COLO668 (cell line): ENCODE measurements around the gene IGF2BP2.
"Not testable (repeated sequence)": the region's sequence is repeated elsewhere in the genome, so short reads cannot be mapped to it uniquely, and the experiment has no call there.

ENCODE experiments used
- DNase-seq: peaks from one replicate; lab custom pipeline; 2025; ENCODE audit not compliant: unreplicated experiment; lab: John Stamatoyannopoulos, UW

Gene IGF2BP2

DNA sequence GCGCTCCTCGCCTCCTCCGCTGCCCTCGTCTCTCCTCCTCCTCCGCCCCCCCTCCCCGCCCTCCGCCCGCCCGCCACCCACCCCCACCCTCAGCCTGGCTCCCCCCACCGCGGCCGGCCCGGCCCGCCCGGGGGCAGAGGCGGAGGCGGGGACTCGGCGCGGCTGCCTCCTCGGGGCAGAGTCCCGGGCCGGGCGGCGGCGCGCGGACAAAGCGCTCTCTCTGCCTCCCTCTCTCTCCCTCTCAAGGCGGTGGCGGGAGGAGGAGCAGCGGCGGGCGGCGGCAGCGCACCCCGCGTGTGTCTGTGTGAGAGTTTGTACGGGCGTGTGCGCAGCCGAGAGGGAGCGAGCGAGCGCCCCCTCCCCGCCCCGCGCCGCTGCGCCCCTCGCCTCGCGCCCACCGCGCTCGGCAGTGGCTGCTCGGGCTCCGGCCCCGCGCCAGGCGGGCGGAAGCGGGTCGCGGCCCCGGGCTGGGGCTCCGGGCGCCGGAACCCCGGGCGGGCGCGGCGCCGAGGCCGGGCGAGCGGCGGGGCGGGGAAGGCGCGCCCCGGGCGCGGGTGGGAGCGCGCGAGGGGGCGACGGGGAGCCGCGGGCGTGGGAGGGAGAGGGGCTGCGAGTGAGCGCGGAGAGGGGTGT, at the start of gene IGF2BP2:
TSS of gene IGF2BP2 (minus strand) at position 37 of the 633 bp plus-strand sequence. CDS start 82 bp downstream, outside the sequence.
- DNase-seq, result peak; percentile 49

DNA sequence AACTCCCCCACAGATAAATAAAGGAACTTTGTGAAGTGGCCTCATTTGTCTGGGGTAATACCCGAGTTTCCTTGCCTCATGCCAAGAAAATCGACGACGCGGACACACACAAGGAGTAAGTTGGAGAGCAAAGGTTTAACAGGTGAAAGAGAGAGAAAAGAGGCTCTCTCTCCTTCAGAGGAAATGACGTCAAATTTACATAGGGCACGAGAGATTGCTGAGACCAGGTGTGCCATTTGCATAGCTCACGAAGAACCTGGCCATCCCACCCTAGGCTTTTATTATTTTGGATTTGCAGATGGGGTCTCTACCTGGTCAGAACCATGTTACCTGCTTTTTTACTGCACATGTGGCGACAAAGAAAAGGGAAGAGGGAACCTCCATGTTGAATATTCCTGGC, 49.3 kb upstream of the IGF2BP2 start:
- no peak for DNase-seq

DNA sequence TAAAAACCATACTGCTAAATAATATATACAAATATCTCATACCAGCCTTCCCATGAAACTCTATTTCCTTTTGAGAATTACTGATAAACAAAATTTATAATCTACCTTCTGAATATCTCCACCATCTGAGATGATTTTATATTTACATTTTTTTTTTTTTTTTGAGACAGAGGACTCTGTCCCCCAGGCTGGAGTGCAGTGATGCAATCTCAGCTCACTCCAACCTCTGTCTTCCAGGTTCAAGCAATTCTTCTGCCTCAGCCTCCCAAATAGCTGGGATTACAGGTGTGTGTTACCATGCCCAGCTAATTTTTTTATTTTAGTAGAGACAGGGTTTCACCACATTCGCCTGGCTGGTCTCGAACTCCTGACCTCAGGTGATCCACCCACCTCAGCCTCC, 42.8 kb upstream of the IGF2BP2 start:
- no peak for DNase-seq

DNA sequence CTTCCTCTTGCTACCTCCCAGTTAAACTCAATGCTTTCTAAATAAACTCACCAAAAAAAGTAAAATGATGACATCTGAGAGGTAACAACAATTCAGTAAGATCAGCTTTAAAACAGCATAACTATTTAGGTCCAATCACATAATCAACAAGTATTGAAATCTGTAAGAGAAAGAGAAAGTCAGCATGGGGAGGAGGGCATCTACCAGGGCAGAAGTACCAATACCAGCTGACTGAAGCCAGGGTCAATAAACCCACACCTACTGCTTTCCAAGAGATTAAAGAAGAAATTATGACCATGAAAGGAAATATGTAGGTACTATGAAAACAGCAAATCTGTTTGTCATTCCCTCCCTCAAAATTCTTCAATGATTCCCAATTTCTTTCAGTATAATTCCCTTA, 42.2 kb upstream of the IGF2BP2 start:
- DNase-seq, result no peak

DNA sequence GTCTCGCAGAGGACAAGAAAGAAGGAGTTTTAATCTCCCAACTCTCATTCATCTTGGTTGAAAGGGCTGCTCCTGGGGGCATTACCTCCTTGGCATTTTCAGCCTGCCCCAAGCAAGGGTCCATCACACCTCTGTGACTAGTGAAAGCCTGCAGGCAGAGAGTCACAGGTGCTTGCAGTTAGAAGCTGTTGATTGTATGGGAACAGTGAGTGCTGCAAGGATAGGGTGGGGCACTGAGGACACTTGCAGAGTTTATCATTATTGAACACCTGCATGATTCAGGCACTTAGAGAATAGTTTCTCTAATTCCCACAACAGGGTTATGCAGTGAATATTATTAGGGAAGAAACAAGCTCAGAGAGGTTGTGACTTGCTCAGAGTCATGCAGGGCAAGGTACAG, 41.7 kb upstream of the IGF2BP2 start:
- no peak for DNase-seq

DNA sequence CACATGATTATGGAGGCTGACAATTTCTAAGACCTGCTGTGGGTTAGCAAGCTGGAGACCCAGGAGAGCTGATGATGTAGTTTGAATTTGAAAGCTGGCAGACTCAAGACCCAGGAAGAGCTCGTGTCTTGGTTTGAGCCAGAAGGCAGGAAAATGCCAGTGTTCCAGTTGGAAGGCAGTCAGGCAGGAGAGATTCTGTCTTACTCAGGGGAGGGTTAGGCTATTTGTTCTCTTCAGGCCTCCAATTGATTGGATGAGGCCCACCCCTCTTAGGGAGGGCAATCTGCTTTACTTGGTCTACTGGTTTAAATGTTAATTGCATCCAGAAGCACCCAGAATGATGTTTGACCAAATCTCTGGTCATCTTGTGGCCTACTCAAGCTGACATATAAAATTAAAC, 40.4 kb upstream of the IGF2BP2 start:
- DNase-seq, result no peak

DNA sequence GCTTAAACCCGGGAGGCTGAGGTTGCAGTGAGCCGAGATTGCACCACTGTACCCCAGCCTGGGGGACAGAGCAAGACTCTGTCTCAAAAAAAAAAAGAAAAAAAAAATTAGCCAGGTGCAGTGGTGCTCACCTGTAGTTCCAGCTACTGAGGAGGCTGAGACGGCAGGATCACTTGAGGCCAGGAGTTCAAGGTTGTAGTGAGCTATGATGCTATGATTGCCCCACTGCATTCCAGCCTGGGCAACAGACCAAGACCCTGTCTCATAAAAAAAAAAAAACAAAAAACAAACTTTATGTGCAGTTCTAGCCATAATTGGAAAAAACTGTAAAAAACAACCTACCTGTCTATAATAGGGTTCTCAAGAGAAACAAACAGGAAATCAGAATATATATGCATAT, 39.9 kb upstream of the IGF2BP2 start:
- no peak for DNase-seq

DNA sequence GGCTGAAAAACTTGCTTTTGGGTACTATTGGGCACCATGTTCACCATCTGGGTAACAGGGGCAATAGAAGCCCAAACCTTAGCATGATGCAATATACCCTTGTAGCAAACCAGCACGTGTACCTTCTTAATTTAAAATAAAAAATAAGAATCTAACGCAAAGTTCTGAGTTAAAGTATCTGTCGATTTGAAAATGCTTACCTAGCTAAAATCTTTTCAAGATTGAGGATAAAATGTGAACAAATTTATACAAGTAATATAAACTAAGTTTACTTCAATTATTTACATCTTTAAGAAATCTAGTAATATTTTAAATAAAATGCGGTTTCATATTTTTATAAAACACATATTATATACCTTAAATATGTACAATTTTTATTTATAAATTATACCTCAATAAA, 38.1 kb upstream of the IGF2BP2 start:
- DNase-seq, result no peak

DNA sequence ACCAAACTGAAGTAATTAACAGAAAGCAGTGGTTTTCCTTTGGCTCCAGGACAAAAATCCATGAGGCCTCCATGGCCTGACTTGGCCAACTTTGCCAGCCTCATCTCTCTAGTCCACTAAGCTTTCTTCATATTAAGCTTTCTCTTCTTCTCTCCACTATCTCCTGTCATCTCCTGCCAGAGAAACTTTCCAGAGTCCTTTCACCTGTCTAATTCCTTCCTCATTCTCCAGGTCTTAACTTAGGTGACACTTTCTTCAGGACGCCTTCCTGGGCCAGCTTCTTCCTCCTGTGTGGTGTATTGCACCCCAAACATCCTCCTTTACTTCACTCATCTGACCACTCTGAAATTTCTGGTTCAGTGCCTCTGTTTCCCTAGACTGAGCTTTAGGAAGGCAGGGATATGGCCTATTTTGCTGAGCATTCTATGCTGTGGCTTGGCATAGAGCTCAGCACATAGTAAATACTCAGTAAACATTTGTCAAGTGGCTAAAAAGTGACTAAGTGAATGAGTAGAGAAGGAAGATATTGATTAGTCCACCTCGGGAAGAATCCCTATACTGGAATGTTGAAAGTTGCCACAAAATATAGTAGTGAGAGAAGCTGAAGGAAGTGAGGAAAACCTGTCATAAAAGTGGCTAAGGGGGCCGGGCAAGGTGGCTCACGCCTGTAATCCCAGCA, 34.6 kb upstream of the IGF2BP2 start:
- DNase-seq, result no peak

DNA sequence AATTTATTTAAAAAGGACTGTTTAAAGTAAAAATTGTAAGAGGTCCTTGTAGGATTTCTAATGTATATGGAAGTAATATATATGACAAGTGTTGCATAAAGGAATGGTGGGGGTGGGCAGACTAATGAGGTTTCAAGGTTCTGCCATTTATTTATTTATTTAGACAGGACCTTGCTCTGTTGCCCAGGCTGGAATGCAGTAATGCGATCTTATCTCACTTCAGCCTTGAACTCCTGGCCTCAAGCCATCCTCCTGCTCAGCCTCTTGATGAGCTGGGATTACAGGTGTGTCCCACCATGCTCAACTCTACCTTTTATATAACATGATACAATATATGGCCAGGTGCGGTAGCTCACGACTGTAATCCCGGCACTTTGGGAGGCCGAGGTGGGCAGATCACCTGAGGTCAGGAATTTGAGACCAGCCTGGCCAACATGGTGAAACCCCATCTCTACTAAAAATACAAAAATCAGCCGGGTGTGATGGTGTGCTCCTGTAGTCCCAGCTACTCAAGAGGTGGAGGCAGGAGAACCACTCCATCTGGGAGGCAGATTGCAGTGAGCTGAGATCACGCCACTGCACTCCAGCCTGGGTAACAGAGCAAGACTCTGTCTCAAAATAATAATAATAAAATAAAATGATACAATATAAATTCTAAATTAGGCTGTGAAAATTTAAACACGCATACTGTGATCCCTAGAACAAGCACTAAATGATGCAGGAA, 33.8 kb upstream of the IGF2BP2 start:
- no peak for DNase-seq

DNA sequence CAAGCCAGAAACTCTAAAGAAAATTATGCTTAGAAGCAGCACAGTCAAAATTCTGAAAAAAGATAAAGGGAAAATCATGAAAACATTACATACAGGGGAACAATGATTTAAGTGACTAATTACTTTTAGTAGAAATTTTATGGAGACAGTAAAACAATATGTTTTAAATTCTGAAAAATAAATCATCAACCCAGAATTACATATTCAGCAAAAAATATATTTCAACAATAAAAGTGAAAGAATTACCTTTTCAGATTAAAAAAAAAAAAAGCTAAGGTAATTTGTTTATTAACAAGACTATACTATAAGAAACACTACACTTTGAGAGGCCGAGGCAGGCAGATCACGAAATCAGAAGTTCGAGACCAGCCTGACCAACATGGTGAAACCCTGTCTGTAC, 32.4 kb upstream of the IGF2BP2 start:
- DNase-seq, result no peak

DNA sequence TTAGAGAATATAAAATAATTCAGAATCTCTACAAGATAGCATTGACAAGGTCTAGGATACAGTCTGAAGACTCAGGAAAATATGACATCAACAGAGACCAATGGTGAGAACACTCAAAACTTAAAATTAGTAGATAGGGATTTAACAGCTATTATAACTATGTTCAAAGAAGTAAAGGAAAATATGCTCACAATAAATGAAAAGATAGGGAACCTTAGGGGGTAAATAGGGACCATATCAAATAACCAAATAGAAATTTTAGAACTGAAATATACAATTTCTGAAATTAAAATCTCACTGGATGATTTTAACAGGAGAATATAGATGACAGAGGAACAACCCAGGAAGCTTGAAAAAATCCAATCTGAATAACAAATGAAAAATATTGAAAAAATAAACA, 31.8 kb upstream of the IGF2BP2 start:
- DNase-seq, result no peak

DNA sequence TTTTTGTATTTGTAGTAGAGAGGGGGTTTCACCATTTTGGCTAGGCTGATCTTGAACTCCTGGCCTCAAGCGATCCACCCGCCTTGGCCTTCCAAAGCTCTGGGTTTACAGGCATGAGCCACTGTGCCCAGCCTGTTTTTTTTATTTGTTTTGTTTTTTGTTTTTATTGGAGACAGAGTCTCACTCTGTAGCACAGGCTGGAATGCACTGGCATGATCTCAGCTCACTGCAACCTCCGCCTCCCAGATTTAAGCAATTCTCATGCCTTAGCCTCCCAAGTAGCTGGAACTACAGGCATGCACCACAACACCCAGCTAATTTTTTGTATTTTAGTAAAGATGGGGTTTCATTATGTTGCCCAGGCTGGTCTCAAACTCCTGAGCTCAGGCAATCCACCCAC, 28.9 kb upstream of the IGF2BP2 start:
- DNase-seq, result not testable (repeated sequence)

DNA sequence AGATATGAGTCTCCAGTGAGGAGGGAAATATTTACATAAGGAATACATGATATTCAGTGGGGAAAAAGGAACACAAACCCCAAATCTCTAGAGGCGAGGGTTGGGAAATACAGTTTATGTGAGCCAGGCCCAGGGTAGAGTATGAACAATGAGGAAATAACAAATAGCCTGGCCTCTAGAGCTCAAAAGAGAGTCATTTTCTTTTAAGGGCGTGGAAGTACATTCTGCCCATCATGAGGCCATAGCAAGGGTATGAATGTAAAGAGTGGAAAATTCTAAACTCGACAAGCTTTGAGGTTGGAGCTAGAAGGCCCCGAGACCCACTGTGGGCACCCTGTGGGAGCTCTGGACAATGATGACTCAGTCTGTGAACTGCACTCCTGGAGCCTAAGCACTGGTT, 27.8 kb upstream of the IGF2BP2 start:
- no peak for DNase-seq

DNA sequence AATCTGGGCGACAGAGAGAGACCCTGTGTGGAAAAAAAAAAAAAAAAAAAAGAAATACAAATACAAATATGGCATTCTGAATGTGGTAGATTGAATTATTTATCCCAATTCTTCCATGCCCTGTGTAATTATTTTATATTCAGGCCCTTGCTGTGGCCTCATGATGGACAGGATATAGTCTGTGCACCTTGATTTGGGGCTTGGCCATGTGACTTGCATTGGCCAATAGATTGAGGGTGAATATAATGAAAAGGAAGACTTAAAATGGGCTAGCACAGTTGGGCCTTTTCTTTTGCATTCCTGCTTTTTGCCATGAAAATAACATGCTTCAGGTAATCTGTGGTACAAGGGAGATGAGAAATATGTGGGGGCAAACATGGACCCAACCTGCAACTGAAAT, 27.1 kb upstream of the IGF2BP2 start:
- no peak for DNase-seq

DNA sequence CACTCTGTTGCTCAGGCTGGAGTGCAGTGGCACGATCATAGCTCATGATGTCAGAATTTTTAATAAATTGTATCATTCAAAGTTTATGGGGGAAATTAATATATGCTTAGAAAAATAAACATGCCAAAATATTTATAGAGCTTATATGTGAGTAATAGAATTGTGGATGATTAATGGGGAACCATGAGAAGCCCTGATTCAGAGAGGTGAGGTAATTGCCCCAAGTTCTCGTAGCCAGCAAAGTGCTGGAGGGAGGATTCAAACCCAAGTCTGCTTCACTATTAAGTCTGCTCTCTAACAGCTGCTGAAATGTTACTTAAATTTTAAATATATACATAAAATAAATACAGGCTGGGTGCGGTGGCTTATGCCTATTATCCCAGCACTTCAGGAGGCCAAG, 26.2 kb upstream of the IGF2BP2 start:
- no peak for DNase-seq

DNA sequence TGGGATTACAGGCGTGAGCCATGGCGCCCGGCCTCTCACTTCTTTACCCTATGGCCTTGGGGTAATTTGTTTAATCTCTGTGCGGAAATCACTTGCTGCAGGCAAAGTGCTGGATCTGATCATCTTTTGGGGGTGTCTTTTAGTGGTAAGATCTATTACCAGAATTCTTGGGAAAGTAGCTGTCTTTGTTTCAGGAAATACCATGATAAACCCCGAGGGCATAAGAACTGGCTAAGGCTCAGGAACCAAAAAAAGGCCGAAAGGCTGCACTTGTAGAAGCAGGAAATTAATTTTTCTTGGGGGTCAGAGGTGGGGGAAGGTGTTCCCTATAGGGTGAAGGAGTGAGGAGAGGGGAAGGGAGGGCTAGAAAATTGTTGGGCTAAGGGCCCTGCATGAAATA, 22.7 kb upstream of the IGF2BP2 start:
- no peak for DNase-seq

DNA sequence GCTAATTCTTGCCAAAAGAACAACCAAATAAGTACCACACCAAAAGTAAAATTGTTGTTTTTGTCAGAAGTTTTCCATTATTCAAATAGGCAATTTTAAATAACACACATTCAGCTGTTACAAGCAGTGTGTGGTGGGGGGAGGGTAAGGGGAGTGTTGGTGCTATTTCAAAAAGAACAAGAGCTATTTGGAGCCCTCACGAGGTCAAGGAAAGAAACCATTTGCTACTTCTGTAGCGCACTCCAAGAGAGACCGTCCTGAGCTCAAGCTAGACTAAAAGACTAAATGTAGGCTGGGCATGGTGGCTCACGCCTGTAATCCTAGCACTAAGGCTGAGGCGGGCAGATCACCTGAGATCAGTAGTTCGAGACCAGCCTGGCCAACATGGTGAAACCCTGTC, 21.2 kb upstream of the IGF2BP2 start:
- DNase-seq, result no peak

DNA sequence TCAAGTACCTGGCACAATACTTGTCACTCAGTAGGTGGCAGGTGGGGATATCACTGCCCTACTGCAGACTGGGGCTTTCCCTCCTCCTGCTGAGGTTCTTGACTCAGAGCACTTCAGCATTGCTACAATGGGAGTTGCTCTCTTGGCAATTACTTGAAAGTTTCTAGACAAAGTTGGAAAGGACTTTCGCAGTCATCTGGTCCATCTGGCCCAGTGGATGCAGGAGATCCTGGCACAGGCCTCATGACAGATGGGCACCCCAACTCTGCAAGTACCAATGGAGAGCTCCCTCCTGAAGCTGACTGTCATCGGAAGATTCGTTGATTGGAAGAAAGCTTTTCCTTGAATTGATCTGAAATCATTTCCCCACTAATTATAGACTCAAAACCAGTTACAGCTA, 19.2 kb upstream of the IGF2BP2 start:
- DNase-seq, result no peak

DNA sequence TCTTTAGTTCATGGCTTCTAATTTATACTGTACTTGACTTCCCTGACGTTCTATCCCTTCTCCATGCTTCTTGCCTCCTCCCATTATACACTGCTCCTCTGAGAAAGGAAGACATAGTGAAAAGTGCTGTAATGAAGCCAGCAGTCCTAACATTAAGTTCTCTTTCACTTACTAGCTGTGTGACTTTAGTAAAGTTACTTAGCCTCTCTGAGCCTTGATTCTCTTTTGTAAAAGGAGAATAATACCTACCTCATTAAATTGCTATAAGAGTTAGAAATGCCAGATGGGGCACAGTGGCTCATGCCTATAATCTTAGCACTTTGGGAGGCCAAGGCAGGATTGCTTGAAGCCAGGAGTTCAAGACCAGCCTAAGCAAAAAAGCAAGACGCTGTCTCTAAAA, 18.8 kb upstream of the IGF2BP2 start:
- DNase-seq, result no peak

DNA sequence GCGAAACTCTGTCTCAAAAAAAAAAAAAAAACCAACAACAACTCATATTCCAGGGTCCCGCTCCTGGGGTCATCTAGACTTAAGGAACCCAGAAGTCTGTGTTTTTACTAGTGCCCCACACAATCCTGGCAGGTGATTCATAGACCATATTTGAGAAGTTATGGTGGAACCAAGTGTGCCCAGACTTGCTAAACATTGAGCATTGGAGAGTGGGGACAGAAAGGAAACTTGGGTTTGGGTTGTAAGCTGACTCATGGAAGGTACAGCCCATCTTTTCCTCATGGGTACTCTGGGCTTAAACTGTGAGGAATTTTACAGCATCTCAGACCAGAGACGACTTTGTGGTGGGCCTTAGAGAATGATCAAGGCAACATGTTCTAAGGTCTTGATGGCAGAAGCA, 18.3 kb upstream of the IGF2BP2 start:
- DNase-seq, result no peak

DNA sequence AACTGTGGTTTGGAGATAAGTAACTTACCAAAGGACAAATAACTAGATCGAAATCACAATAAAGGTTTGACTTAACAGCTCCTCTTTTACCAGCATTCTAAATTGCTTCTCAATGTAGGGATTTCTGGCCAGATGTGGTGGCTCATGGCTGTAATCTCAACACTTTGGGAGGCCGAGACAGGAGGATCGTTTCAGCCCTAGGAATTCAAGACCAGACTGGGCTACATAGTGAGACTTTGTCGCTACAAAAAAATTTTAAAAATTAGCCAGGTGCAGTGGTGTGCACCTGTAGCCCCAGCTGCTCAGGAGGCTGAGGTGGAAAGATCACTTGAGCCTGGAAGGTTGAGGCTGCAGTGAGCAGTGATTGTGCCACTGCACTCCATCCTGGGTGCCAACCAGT, 17.4 kb upstream of the IGF2BP2 start:
- no peak for DNase-seq
